A549 (cell line): ENCODE measurements around the gene SDHAF4.

Experiments used
- CTCF ChIP-seq: fragments of >200 bp; sonication (Bioruptor Twin); formaldehyde crosslinking; IDR thresholded peaks from 3 replicates; pipeline ENCODE4 v1.5.1; 2016
- FOSB ChIP-seq: fragments of 250-450 bp; sonication (Bioruptor Pico); IDR thresholded peaks from 2 replicates; pipeline ENCODE4 v1.5.0; 2020; ENCODE audit warnings: mild to moderate bottlenecking, moderate library complexity
- MYC ChIP-seq: IDR thresholded peaks from 2 replicates; pipeline ENCODE4 v1.6.1; 2012; ENCODE audit warnings: mild to moderate bottlenecking, inconsistent platforms, low read length, improper control_type of control experiment, borderline replicate concordance
- POLR2A ChIP-seq: IDR thresholded peaks from 2 replicates; pipeline ENCODE4 v1.6.1; 2012; ENCODE audit warnings: mild to moderate bottlenecking, low read length
- REST ChIP-seq: fragments of 200-600 bp; sonication (generic); IDR thresholded peaks from 2 replicates; pipeline ENCODE4 v1.6.1; 2016; ENCODE audit warnings: antibody characterized with exemption, mild to moderate bottlenecking, moderate library complexity

GRCh38 chr6:70538376-70538775 lies 28.4 kb upstream of the SDHAF4 start:
- TF ChIP-seq CTCF (no peak), REST (no peak), MYC (no peak), POLR2A (no peak), FOSB (CRISPR knock-in tag) (no peak)
